A549 (cell line): ENCODE results near the gene CDH2. TPM values are rescaled to one million over a fixed set of nuclear protein-coding genes. Genes with fewer than 3 reads are reported as not detected.

ENCODE experiments used
- ATAC-seq, 2 experiments: fragments of 200-7000 bp in 1 of 2; fragments of >200 bp in 1 of 2; cut with Nextera tagmentation in 1 of 2; cut with Tn5 transposase in 1 of 2; 3 replicates each; pipeline versions ENCODE4 v1.8.0 to v1.9.1; 2018 to 2020; ENCODE audit warnings: mild to moderate bottlenecking in 1 of 2, moderate library complexity in 1 of 2
- CTCF ChIA-PET: fragments of 300-600 bp; sonication (Branson Sonifier 250); formaldehyde crosslinking; extraction: SDS; loops from one replicate; lab custom pipeline; 2021; ENCODE audit warnings: antibody characterized with exemption, inconsistent platforms; lab: Yijun Ruan, JAX
- POLR2A ChIA-PET: fragments of 350-600 bp; formaldehyde crosslinking; extraction: SDS; loops from one replicate; lab custom pipeline; 2021; ENCODE audit warnings: antibody characterized with exemption, inconsistent platforms; lab: Yijun Ruan, JAX
- DNase-seq, 2 experiments: peaks; one replicate each; pipeline versions ENCODE4 v3.0.0 to v3.0.0-alpha.2; 2011 to 2016; ENCODE audit warnings: low read depth in 1 of 2, low spot score in 1 of 2
- FAIRE-seq: peaks from 2 replicates; lab custom pipeline; 2011; peaks lifted over from hg19 to GRCh38; lab: Jason Lieb, UNC
- H3K27ac ChIP-seq, 2 experiments: fragments of >200 bp; sonication (Bioruptor Twin); formaldehyde crosslinking; 3 replicates each; pipeline ENCODE4 v1.5.1; 2016 to 2017
- H3K4me1 ChIP-seq: fragments of >200 bp; sonication (Bioruptor Twin); formaldehyde crosslinking; 3 replicates; pipeline ENCODE4 v1.6.1; 2016
- H3K4me2 ChIP-seq: fragments of >200 bp; sonication (Bioruptor Twin); formaldehyde crosslinking; 3 replicates; pipeline ENCODE4 v1.6.1; 2016
- H3K4me3 ChIP-seq: fragments of >200 bp; sonication (Bioruptor Twin); formaldehyde crosslinking; 3 replicates; pipeline ENCODE4 v1.5.1; 2016
- H3K9me3 ChIP-seq: fragments of >200 bp; sonication (Bioruptor Twin); formaldehyde crosslinking; 3 replicates; pipeline ENCODE4 v1.6.1; 2016
- BHLHE40 ChIP-seq: IDR thresholded peaks from 2 replicates; pipeline ENCODE4 v1.6.1; 2012; ENCODE audit warnings: low read depth, low read length, inconsistent platforms
- CBX2 ChIP-seq: fragments of 200-600 bp; sonication (generic); IDR thresholded peaks from 2 replicates; pipeline ENCODE4 v1.6.1; 2016; ENCODE audit warnings: low read depth, mild to moderate bottlenecking, borderline replicate concordance
- CBX8 ChIP-seq: fragments of 200-600 bp; sonication (generic); IDR thresholded peaks from 2 replicates; pipeline ENCODE4 v1.6.1; 2016
- CHD4 ChIP-seq: fragments of 200-600 bp; sonication (generic); IDR thresholded peaks from 2 replicates; pipeline ENCODE4 v1.6.1; 2016; ENCODE audit warnings: antibody characterized with exemption, mild to moderate bottlenecking, borderline replicate concordance
- EHMT2 ChIP-seq: fragments of 200-600 bp; sonication (generic); IDR thresholded peaks from 2 replicates; pipeline ENCODE4 v1.6.1; 2016; ENCODE audit warnings: antibody characterized with exemption, low read depth, mild to moderate bottlenecking, moderate library complexity
- FOSL2 ChIP-seq, 2 experiments: fragments of 450-650 bp in 1 of 2; fragments of >200 bp in 1 of 2; sonication (Bioruptor Twin) in 1 of 2; formaldehyde crosslinking; IDR thresholded peaks; 2 replicates each; pipeline versions ENCODE4 v1.5.0 to v1.6.1; 2016 to 2020; ENCODE audit warnings: mild to moderate bottlenecking in 1 of 2, moderate library complexity in 1 of 2
- FOXS1 ChIP-seq: fragments of 250-450 bp; sonication (Bioruptor Pico); IDR thresholded peaks from 2 replicates; pipeline ENCODE4 v1.5.0; 2020; ENCODE audit warnings: mild to moderate bottlenecking, moderate library complexity
- GATA3 ChIP-seq: IDR thresholded peaks from 2 replicates; pipeline ENCODE4 v1.6.1; 2012; ENCODE audit warnings: borderline replicate concordance
- HEYL ChIP-seq: fragments of 250-450 bp; sonication (Bioruptor Pico); IDR thresholded peaks from 2 replicates; pipeline ENCODE4 v1.8.0; 2021; ENCODE audit warnings: mild to moderate bottlenecking, moderate library complexity
- JUNB ChIP-seq: fragments of >200 bp; sonication (Bioruptor Twin); formaldehyde crosslinking; IDR thresholded peaks from 2 replicates; pipeline ENCODE4 v1.6.1; 2016
- KDM1A ChIP-seq: fragments of 200-600 bp; sonication (generic); IDR thresholded peaks from 2 replicates; pipeline ENCODE4 v1.6.1; 2016; ENCODE audit warnings: low read depth, mild to moderate bottlenecking
- KDM5A ChIP-seq: fragments of 200-600 bp; sonication (generic); IDR thresholded peaks from 2 replicates; pipeline ENCODE4 v1.6.1; 2016; ENCODE audit warnings: antibody characterized with exemption, mild to moderate bottlenecking
- MAZ ChIP-seq: fragments of 150-350 bp; IDR thresholded peaks from 2 replicates; pipeline ENCODE4 v1.6.1; 2014; ENCODE audit warnings: antibody characterized with exemption, low read depth, low read length, borderline replicate concordance
- NPAS2 ChIP-seq: fragments of 250-450 bp; sonication (Bioruptor Pico); IDR thresholded peaks from 2 replicates; pipeline ENCODE4 v1.8.0; 2022; ENCODE audit warnings: mild to moderate bottlenecking, moderate library complexity, borderline replicate concordance
- PHF8 ChIP-seq: fragments of 200-600 bp; sonication (generic); IDR thresholded peaks from 2 replicates; pipeline ENCODE4 v1.6.1; 2016; ENCODE audit warnings: low read depth, mild to moderate bottlenecking, antibody characterized with exemption, moderate library complexity, borderline replicate concordance
- POLR2A ChIP-seq: IDR thresholded peaks from 2 replicates; pipeline ENCODE4 v1.6.1; 2012; ENCODE audit warnings: mild to moderate bottlenecking, low read length
- RCOR1 ChIP-seq: fragments of 150-350 bp; IDR thresholded peaks from 2 replicates; pipeline ENCODE4 v1.6.1; 2014; ENCODE audit warnings: antibody characterized with exemption, low read length, low read depth
- RNF2 ChIP-seq: fragments of 200-600 bp; sonication (generic); IDR thresholded peaks from 2 replicates; pipeline ENCODE4 v1.6.1; 2016; ENCODE audit warnings: low read depth, mild to moderate bottlenecking, antibody characterized with exemption, moderate library complexity, borderline replicate concordance
- SREBF2 ChIP-seq: fragments of 450-650 bp; IDR thresholded peaks from 2 replicates; pipeline ENCODE4 v1.6.1; 2014; ENCODE audit warnings: mild to moderate bottlenecking, moderate library complexity
- TFCP2L1 ChIP-seq: fragments of 250-450 bp; sonication (Bioruptor Pico); IDR thresholded peaks from 2 replicates; pipeline ENCODE4 v1.5.0; 2021; ENCODE audit warnings: mild to moderate bottlenecking
- TP53 ChIP-seq: fragments of 250-450 bp; sonication (Bioruptor Pico); IDR thresholded peaks from 2 replicates; pipeline ENCODE4 v1.5.0; 2021; ENCODE audit warnings: mild to moderate bottlenecking, moderate library complexity
- ZC3H11A ChIP-seq: fragments of 450-650 bp; IDR thresholded peaks from 2 replicates; pipeline ENCODE4 v1.6.1; 2014; ENCODE audit warnings: antibody characterized with exemption, mild to moderate bottlenecking
- ZFP36 ChIP-seq: fragments of 450-650 bp; IDR thresholded peaks from 2 replicates; pipeline ENCODE4 v1.6.1; 2014; ENCODE audit warnings: borderline replicate concordance; ENCODE audit not compliant: partially characterized antibody
- ZNF302 ChIP-seq: fragments of 250-450 bp; sonication (Bioruptor Pico); IDR thresholded peaks from 2 replicates; pipeline ENCODE4 v1.9.0; 2021; ENCODE audit warnings: inconsistent platforms, mild to moderate bottlenecking, moderate library complexity
- WGBS: methylation state at CpG from one replicate; pipeline ENCODE4 v1.1.6; 2017; ENCODE audit errors: missing lambda C conversion rate; 5-methylcytosine and 5-hydroxymethylcytosine counted together
- polyA plus RNA-seq, 4 experiments: library from polyadenylated mRNA; depleted of rRNA in 3 of 4; stranded (reverse); fragments of >200 nt; fragmentation: RNase III in 1 of 4; extraction: RNeasy Plus Mini Kit Qiagen cat#74134 plus additional on column Dnase treatment in 1 of 4; gene quantifications; 2 replicates in 3 of 4; 3 replicates in 1 of 4; pipeline ENCODE4 v1.2.3, GENCODE V29; 2011 to 2017
- TF ChIP-seq, protein P1 (sequence below): fragments of >200 bp; sonication (Bioruptor Twin); formaldehyde crosslinking; IDR thresholded peaks from 2 replicates; pipeline ENCODE4 v1.6.1; 2016
- TF ChIP-seq, protein P2 (sequence below): IDR thresholded peaks from 2 replicates; pipeline ENCODE4 v1.6.1; 2012
- TF ChIP-seq, protein P3 (sequence below): fragments of >200 bp; sonication (Bioruptor Twin); formaldehyde crosslinking; IDR thresholded peaks from 3 replicates; pipeline ENCODE4 v1.5.1; 2016

The CDH2 gene
- polyA plus RNA-seq, 2 of the 4 experiments (the other 2 are of a cell fraction) = 54.0 to 71.9 TPM

DNA sequence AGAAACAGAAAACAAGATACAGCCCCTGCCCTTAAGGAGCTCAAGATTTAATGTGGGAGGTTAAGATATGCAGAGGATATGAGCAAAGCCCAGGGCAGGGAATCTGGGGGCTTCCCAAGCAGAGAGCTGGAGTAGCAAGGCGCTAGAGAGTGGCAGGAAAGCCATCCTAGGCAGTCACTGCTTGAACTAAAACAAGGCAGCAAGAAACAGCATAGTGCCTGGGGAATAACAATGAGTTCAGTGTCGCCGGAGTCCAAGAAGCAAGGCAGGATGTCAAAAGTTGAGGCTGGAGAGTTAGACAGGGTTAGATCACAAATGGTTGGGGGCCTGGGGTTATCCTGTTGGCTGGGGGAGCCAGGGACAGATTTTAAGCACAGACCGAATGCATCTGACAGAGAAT is 24.6 kb downstream of the CDH2 start:
- peaks cover 18% of the 10 kb centered on the region for H3K4me1 ChIP-seq
- H3K4me3 ChIP-seq = no peak overlapping the region
- ATAC-seq (no peak), FAIRE-seq (no peak), DNase-seq (no peak)
- no peak overlapping the region for H3K27ac ChIP-seq
- CTCF ChIA-PET = no interaction called here
- POLR2A ChIA-PET = no interaction called here
- WGBS = 90% methylated on average over 4 of the region's 4 CpGs
- no peaks in the 10 kb centered on the region for H3K9me3 ChIP-seq
- no peak overlapping the region for H3K4me2 ChIP-seq
- TF ChIP-seq JUNB = no peak
- TF ChIP-seq KDM5A = no peak
- TF ChIP-seq TFCP2L1 (CRISPR knock-in tag) = no peak
- TF ChIP-seq CHD4 = no peak
- no peak for TF ChIP-seq ZC3H11A
- TF ChIP-seq RNF2 = no peak

DNA sequence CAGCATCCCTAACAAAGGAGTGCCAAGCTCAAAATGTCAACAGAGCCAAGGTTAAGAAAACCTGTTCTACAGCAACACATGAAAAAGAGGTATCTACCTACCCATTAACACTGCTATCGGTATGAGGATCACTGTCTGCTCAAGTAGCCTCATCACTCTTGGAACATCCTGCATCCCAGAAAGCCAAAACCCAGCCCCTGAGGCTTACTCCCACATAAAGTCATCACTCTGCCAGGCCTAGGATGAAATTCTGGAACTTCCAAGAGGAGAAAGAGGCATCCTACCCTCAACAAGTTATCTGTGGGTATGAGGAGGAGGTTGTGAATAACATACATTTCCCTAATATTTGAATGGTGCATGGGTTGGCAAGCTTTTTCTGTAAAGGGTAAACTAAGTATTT is 25.5 kb downstream of the CDH2 start:
- DNase-seq (no peak), ATAC-seq (no peak), FAIRE-seq (no peak)
- peaks cover 23% of the 10 kb centered on the region for H3K4me1 ChIP-seq
- ChIA-PET CTCF (interaction anchor here (1.2 kb wide), 1 partner anchor 10 kb away, joined by 3 read pairs; no protein-coding TSS in a partner anchor), POLR2A (no interaction called here)
- 100% methylated on average over 1 of the region's 1 CpG for WGBS
- no peak overlapping the region for H3K27ac ChIP-seq
- no peaks in the 10 kb centered on the region for H3K9me3 ChIP-seq
- H3K4me3 ChIP-seq = no peak overlapping the region
- TF ChIP-seq BHLHE40 = no peak
- TF ChIP-seq, protein P1, sequence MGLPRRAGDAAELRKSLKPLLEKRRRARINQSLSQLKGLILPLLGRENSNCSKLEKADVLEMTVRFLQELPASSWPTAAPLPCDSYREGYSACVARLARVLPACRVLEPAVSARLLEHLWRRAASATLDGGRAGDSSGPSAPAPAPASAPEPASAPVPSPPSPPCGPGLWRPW = no peak
- TF ChIP-seq, protein P2, sequence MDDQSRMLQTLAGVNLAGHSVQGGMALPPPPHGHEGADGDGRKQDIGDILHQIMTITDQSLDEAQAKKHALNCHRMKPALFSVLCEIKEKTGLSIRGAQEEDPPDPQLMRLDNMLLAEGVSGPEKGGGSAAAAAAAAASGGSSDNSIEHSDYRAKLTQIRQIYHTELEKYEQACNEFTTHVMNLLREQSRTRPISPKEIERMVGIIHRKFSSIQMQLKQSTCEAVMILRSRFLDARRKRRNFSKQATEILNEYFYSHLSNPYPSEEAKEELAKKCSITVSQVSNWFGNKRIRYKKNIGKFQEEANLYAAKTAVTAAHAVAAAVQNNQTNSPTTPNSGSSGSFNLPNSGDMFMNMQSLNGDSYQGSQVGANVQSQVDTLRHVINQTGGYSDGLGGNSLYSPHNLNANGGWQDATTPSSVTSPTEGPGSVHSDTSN = no peak
- no peak for TF ChIP-seq ZFP36
- TF ChIP-seq FOSL2 (IDR thresholded peaks at IDR 0.05) = no peak
- no peak for TF ChIP-seq FOSL2 (CRISPR knock-in tag; IDR thresholded peaks at IDR 0.05)
- TF ChIP-seq EHMT2 = no peak
- no peak for TF ChIP-seq KDM1A
- TF ChIP-seq RCOR1 = no peak
- H3K4me2 ChIP-seq = no peak overlapping the region

DNA sequence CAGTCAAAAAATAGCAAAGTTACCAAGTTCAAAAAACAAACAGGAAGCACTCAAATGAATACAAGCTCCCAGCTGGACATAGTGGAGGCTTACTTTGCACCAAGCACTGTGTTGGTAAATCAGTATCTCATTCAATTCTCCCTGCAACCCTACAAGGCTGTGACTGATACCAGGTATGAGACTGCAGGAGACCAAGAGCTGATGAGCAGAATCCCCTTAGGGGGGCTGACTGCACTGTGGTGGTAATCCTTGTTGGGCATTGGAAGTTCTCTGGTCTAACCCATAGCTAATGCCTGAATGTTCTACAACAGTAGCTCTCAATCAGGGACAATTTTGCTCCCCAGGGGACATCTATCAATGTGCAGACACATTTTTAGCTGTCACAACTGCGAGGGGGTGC is 26.0 kb downstream of the CDH2 start:
- FAIRE-seq (no peak), ATAC-seq (no peak), DNase-seq (no peak)
- Histone ChIP-seq H3K4me1 (peaks cover 23% of the 10 kb centered on the region), H3K4me3 (no peak overlapping the region), H3K4me2 (no peak overlapping the region), H3K9me3 (no peaks in the 10 kb centered on the region), H3K27ac (no peak overlapping the region)
- ChIA-PET CTCF (interaction anchor here (1.2 kb wide), 1 partner anchor 11 kb away, joined by 3 read pairs; no protein-coding TSS in a partner anchor), POLR2A (no interaction called here)
- TF ChIP-seq, protein P1 = no peak
- TF ChIP-seq POLR2A (no peak), HEYL (CRISPR knock-in tag) (no peak), CBX2 (no peak), SREBF2 (no peak), NPAS2 (CRISPR knock-in tag) (no peak), ZNF302 (CRISPR knock-in tag) (no peak), CBX8 (no peak), GATA3 (no peak), PHF8 (no peak), MAZ (no peak), TP53 (CRISPR knock-in tag) (no peak), FOXS1 (no peak)
- TF ChIP-seq, protein P3, sequence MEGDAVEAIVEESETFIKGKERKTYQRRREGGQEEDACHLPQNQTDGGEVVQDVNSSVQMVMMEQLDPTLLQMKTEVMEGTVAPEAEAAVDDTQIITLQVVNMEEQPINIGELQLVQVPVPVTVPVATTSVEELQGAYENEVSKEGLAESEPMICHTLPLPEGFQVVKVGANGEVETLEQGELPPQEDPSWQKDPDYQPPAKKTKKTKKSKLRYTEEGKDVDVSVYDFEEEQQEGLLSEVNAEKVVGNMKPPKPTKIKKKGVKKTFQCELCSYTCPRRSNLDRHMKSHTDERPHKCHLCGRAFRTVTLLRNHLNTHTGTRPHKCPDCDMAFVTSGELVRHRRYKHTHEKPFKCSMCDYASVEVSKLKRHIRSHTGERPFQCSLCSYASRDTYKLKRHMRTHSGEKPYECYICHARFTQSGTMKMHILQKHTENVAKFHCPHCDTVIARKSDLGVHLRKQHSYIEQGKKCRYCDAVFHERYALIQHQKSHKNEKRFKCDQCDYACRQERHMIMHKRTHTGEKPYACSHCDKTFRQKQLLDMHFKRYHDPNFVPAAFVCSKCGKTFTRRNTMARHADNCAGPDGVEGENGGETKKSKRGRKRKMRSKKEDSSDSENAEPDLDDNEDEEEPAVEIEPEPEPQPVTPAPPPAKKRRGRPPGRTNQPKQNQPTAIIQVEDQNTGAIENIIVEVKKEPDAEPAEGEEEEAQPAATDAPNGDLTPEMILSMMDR = no peak
- WGBS = 50% methylated on average over 1 of the region's 1 CpG
